ENCODE results near the gene TGFBR1. TPM values are rescaled to one million over a fixed set of nuclear protein-coding genes. Genes with fewer than 3 reads are reported as not detected.

Gene TGFBR1
- total and polyA plus RNA-seq, 2 experiments from 2014 or later = 41.7 to 79.4 TPM

DNA sequence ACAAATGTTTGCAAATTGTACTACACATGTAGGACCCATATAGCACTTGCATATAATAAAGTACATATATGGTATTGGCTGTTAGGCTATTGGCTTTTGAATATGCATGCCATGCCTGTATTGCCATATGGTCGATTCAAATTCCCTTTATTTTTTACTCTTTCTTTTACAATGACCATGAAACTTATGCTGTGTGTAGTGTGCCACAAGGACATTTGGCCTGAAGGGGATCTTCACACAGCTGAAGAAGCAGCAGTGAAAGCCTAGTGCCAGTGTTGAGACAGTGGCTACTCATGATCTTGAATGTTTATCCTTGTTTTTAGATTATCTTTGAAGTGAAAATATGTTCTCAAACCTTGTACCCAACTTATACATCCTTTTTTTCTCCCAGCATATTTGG is 20.5 kb downstream of the TGFBR1 start:
- H3K4me1 ChIP-seq (ENCODE audit: insufficient read depth) = no peaks in the 10 kb centered on the region
- H3K79me2 ChIP-seq = peaks cover 100% of the 10 kb centered on the region
- H3K9me2 ChIP-seq (replicated peaks; ENCODE audit: insufficient read depth) = no peaks in the 10 kb centered on the region
- H2AFZ ChIP-seq = no peak overlapping the region
- no peak overlapping the region for H3K4me2 ChIP-seq
- no peak for DNase-seq (ENCODE audit: low spot score)
- no peaks in the 10 kb centered on the region for H3K36me3 ChIP-seq (replicated peaks; ENCODE audit: insufficient read depth, low read depth)
- no peaks in the 10 kb centered on the region for H3K9me3 ChIP-seq (ENCODE audit: low read depth)
- TF ChIP-seq EZH2 (IDR thresholded peaks at IDR 0.05; ENCODE audit: borderline replicate concordance) (no peak), EZH2phosphoT487 (IDR thresholded peaks at IDR 0.05; ENCODE audit: low read depth, severe bottlenecking, unreplicated experiment) (no peak)
- TF ChIP-seq, protein P1, sequence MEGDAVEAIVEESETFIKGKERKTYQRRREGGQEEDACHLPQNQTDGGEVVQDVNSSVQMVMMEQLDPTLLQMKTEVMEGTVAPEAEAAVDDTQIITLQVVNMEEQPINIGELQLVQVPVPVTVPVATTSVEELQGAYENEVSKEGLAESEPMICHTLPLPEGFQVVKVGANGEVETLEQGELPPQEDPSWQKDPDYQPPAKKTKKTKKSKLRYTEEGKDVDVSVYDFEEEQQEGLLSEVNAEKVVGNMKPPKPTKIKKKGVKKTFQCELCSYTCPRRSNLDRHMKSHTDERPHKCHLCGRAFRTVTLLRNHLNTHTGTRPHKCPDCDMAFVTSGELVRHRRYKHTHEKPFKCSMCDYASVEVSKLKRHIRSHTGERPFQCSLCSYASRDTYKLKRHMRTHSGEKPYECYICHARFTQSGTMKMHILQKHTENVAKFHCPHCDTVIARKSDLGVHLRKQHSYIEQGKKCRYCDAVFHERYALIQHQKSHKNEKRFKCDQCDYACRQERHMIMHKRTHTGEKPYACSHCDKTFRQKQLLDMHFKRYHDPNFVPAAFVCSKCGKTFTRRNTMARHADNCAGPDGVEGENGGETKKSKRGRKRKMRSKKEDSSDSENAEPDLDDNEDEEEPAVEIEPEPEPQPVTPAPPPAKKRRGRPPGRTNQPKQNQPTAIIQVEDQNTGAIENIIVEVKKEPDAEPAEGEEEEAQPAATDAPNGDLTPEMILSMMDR (IDR thresholded peaks at IDR 0.05; ENCODE audit: poor library complexity) = no peak
- H3K4me3 ChIP-seq = no peak overlapping the region
- H3K27ac ChIP-seq = no peak overlapping the region
- WGBS (ENCODE audit: low lambda C conversion rate, missing lambda C conversion rate) = 100% methylated on average over 1 of the region's 1 CpG
- peaks cover 53% of the 10 kb centered on the region for H4K20me1 ChIP-seq (ENCODE audit: insufficient read depth, poor library complexity, severe bottlenecking)
- no peaks in the 10 kb centered on the region for H3K27me3 ChIP-seq

DNA sequence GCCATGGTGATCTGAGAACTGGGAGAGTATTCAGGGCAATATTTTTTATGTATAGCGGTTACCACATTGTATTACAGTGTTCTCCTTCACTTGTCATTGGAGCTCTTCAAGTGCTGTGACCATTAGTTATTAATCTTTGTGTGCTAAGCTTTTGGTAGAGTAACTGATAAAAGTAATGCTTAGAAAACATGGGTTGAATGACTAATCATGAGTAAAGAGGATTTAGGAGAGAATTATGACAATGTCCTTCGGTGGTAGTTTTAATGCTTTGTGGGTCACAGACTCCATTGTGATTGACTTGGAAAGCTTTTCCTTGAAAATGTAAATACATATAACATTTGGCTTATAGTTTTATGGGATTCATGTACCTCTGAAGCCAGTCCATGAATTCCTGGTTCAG is 21.4 kb downstream of the TGFBR1 start:
- no peak overlapping the region for H3K4me3 ChIP-seq
- H3K4me1 ChIP-seq (ENCODE audit: insufficient read depth) = no peaks in the 10 kb centered on the region
- H4K20me1 ChIP-seq (ENCODE audit: insufficient read depth, poor library complexity, severe bottlenecking) = peaks cover 44% of the 10 kb centered on the region
- no peaks in the 10 kb centered on the region for H3K9me2 ChIP-seq (replicated peaks; ENCODE audit: insufficient read depth)
- TF ChIP-seq EZH2 (IDR thresholded peaks at IDR 0.05; ENCODE audit: borderline replicate concordance) = no peak
- TF ChIP-seq EZH2phosphoT487 (IDR thresholded peaks at IDR 0.05; ENCODE audit: low read depth, severe bottlenecking, unreplicated experiment) = no peak
- TF ChIP-seq, protein P1 (IDR thresholded peaks at IDR 0.05; ENCODE audit: poor library complexity) = no peak
- H2AFZ ChIP-seq = no peak overlapping the region
- no peaks in the 10 kb centered on the region for H3K9me3 ChIP-seq (ENCODE audit: low read depth)
- H3K36me3 ChIP-seq (replicated peaks; ENCODE audit: insufficient read depth, low read depth) = no peaks in the 10 kb centered on the region
- no peak for DNase-seq (ENCODE audit: low spot score)
- no peaks in the 10 kb centered on the region for H3K27me3 ChIP-seq
- H3K4me2 ChIP-seq = no peak overlapping the region
- H3K27ac ChIP-seq = no peak overlapping the region
- 87% methylated on average over 2 of the region's 2 CpGs for WGBS (ENCODE audit: low lambda C conversion rate, missing lambda C conversion rate)
- H3K79me2 ChIP-seq = peaks cover 100% of the 10 kb centered on the region

DNA sequence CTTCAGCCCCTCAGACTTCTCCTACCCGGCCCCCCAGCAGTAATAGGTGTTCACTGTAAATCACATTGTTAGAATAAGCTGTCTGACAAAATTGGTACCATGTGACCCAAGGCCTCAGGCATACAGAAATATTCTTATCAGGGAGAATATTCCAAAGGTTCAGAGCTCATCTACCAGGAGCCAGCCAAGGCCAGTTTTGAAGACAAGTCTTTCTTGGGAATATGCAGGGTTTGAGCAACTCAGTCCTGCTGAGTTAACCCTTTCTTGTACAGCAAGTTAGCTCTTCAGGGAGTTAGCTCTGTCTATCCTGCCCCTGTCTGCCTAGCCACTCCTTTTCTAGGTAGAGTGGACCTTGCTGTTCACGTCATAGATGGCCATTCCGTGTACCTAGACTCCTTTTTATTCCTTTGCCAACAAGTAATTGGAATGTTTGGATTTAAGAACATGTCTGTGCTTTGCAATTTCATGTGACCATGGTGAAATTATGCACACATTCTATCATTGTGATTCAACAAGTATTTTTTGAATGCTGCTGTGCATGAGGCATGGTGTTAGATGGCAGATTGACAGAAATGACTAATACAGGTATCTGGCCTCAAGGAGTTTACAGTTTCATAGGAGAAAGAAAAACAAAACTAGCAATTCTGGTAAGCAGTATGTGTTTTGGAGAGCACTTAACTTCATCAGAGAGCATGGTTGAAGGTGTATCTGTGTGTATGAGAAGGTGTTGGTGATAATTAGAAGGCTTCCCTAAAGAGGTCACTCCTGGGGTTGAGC is 22.6 kb downstream of the TGFBR1 start:
- no peak overlapping the region for H3K4me2 ChIP-seq
- DNase-seq (ENCODE audit: low spot score) = no peak
- no peaks in the 10 kb centered on the region for H3K4me1 ChIP-seq (ENCODE audit: insufficient read depth)
- no peak overlapping the region for H2AFZ ChIP-seq
- H3K27ac ChIP-seq = no peak overlapping the region
- H3K79me2 ChIP-seq = peaks cover 100% of the 10 kb centered on the region
- no peak overlapping the region for H3K4me3 ChIP-seq
- H3K9me2 ChIP-seq (replicated peaks; ENCODE audit: insufficient read depth) = no peaks in the 10 kb centered on the region
- 90% methylated on average over 3 of the region's 3 CpGs for WGBS (ENCODE audit: low lambda C conversion rate, missing lambda C conversion rate)
- TF ChIP-seq EZH2phosphoT487 (IDR thresholded peaks at IDR 0.05; ENCODE audit: low read depth, severe bottlenecking, unreplicated experiment) (no peak), EZH2 (IDR thresholded peaks at IDR 0.05; ENCODE audit: borderline replicate concordance) (no peak)
- TF ChIP-seq, protein P1 (IDR thresholded peaks at IDR 0.05; ENCODE audit: poor library complexity) = no peak
- H3K36me3 ChIP-seq (replicated peaks; ENCODE audit: insufficient read depth, low read depth) = no peaks in the 10 kb centered on the region
- peaks cover 35% of the 10 kb centered on the region for H4K20me1 ChIP-seq (ENCODE audit: insufficient read depth, poor library complexity, severe bottlenecking)
- H3K27me3 ChIP-seq = no peaks in the 10 kb centered on the region
- no peaks in the 10 kb centered on the region for H3K9me3 ChIP-seq (ENCODE audit: low read depth)
